Stimulated activated CD8-positive, alpha-beta memory T cell treated with anti-CD3 and anti-CD28 coated beads, Interleukin-15, amount 100 ng/mL, for 24 hours (primary cell): ENCODE measurements around the gene DES.

Experiments used
- DNase-seq: peaks from one replicate; pipeline ENCODE4 v3.0.0-alpha.2; 2020; ENCODE audit warnings: low read depth

DES gene

DNA sequence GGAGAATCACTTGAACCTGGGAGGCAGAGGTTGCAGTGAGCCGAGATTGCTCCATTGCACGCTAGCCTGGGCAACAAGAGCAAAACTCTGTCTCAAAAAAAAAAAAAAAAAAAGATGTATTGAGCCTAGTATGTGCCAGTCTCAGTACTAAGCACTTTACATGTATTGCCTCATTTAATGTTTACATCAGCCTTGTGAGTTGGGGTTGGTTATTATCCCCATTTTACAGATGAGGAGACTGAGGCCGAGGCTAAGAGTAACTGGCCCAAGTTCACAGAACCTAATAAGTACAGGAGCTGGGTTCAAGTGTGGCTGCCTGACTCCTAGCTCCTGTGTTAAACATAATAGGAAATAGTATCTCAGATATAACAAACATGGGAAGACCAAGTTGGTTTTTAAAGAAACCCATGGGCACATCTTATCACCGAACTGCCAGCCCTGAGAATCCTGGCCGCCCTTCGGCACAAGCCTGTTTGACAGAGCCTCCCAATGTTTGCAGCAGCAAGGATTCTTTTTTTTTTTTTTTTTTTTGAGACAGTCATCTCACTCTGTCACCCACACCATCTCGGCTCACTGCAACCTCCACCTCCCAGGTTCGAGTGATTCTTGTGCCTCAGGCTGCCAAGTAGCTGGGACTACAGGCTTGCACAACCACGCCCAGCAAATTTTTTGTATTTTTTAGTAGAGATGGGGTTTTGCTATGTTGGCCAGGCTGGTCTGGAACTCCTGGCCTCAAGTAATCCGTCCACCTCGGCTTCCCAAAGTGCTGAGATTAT, 56.3 kb downstream of the DES start:
- no peak for DNase-seq

DNA sequence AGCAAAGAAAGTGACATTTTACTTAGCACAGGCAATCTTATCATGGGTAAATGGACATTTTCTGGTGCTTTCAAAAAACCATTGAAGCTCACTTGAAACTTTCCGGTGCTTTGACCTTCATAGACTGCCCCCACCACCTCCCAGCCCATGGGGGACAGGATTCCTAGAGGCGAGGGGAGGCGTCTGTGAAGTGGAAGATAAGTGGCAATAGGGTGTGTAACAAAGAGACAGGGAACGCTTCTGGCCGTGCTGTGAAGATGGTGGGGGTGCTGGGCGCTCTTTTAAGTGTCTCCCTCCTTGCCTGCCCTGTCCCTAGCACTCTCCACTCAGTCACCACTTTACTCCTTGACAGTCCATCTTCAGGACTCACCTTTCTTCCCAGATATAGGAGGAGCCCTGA, 57.1 kb downstream of the DES start:
- no peak for DNase-seq

- peak; percentile 48 for DNase-seq
Observed at GRCh38 chr2:219475697-219476651, 57.8 kb downstream of the DES start.
